Endothelial cell (in vitro differentiated cells): ENCODE data around the gene MMP24OS. TPM values are rescaled to one million over a fixed set of nuclear protein-coding genes. Genes with fewer than 3 reads are reported as not detected.

Source experiments
- DNase-seq: peaks from one replicate; pipeline ENCODE4 v3.0.0; 2021; ENCODE audit warnings: low spot score
- H3K27ac Mint-ChIP-seq: one replicate; pipeline ENCODE4 v1.8.0; 2021; ENCODE audit warnings: mixed read lengths, inconsistent platforms; ENCODE audit not compliant: unreplicated experiment
- H3K27me3 Mint-ChIP-seq: one replicate; pipeline ENCODE4 v1.8.0; 2021; ENCODE audit warnings: mild to moderate bottlenecking, moderate library complexity, mixed read lengths, inconsistent platforms; ENCODE audit not compliant: unreplicated experiment
- H3K36me3 Mint-ChIP-seq: one replicate; pipeline ENCODE4 v1.8.0; 2021; ENCODE audit warnings: mild to moderate bottlenecking, low read depth, mixed read lengths, inconsistent platforms; ENCODE audit not compliant: unreplicated experiment
- H3K4me1 Mint-ChIP-seq: one replicate; pipeline ENCODE4 v1.8.0; 2021; ENCODE audit warnings: mild to moderate bottlenecking, mixed read lengths, inconsistent platforms; ENCODE audit not compliant: unreplicated experiment
- H3K4me3 Mint-ChIP-seq: one replicate; pipeline ENCODE4 v1.8.0; 2021; ENCODE audit warnings: mild to moderate bottlenecking, mixed read lengths, inconsistent platforms; ENCODE audit not compliant: unreplicated experiment
- H3K9me3 Mint-ChIP-seq: one replicate; pipeline ENCODE4 v1.8.0; 2021; ENCODE audit warnings: mixed read lengths, inconsistent platforms; ENCODE audit not compliant: unreplicated experiment
- CTCF ChIP-seq: fragments of 200-600 bp; sonication (generic); IDR thresholded peaks from one replicate; pipeline ENCODE4 v1.5.0; 2021; ENCODE audit warnings: antibody characterized with exemption; ENCODE audit not compliant: unreplicated experiment
- total RNA-seq: library from RNA; stranded (reverse); fragmentation: NEBNext Ultra II Directional; extraction: Animal tissue kit (Norgen Biotek cat#: 25700); gene quantifications from one replicate; pipeline ENCODE4 v1.2.1, GENCODE V29; 2021; ENCODE audit not compliant: unreplicated experiment

Gene MMP24OS
- total RNA-seq, 1 donor from 2014 or later = 80.7 TPM

GRCh38 chr20:35287509-35288324 lies 9.8 kb upstream of the MMP24OS start:
- Mint-ChIP-seq H3K36me3 (peaks cover 4% of the 10 kb centered on the region), H3K27ac (peak overlapping the region; percentile 48), H3K9me3 (no peaks in the 10 kb centered on the region), H3K4me3 (no peak overlapping the region), H3K4me1 (peaks cover 15% of the 10 kb centered on the region), H3K27me3 (peaks cover 23% of the 10 kb centered on the region)
- TF ChIP-seq CTCF = no peak
- DNase-seq = no peak

- H3K27me3 Mint-ChIP-seq = peaks cover 25% of the 10 kb centered on the region
- H3K27ac Mint-ChIP-seq = no peak overlapping the region
- TF ChIP-seq CTCF = no peak
- peaks cover 9% of the 10 kb centered on the region for H3K36me3 Mint-ChIP-seq
- DNase-seq = no peak
- no peak overlapping the region for H3K4me3 Mint-ChIP-seq
- no peaks in the 10 kb centered on the region for H3K9me3 Mint-ChIP-seq
- H3K4me1 Mint-ChIP-seq = peaks cover 15% of the 10 kb centered on the region
Measured at GRCh38 chr20:35286899-35287508, 9.1 kb upstream of the MMP24OS start.

- Mint-ChIP-seq H3K36me3 (peaks cover 9% of the 10 kb centered on the region), H3K4me3 (peak overlapping the region; percentile 97), H3K4me1 (peaks cover 15% of the 10 kb centered on the region), H3K27me3 (peaks cover 25% of the 10 kb centered on the region), H3K27ac (no peak overlapping the region), H3K9me3 (no peaks in the 10 kb centered on the region)
- TF ChIP-seq CTCF = no peak
- DNase-seq = no peak
Measured at GRCh38 chr20:35286077-35286898, 8.4 kb upstream of the MMP24OS start.

- Mint-ChIP-seq H3K27me3 (peaks cover 24% of the 10 kb centered on the region), H3K27ac (peak overlapping the region; percentile 59), H3K9me3 (no peaks in the 10 kb centered on the region)
Measured at GRCh38 chr20:35285806-35286076, 7.8 kb upstream of the MMP24OS start.

More at GRCh38 chr20:35285806-35286076, 7.8 kb upstream of the MMP24OS start:
- Mint-ChIP-seq H3K4me3 (peak overlapping the region; percentile 97), H3K36me3 (peaks cover 9% of the 10 kb centered on the region), H3K4me1 (peaks cover 15% of the 10 kb centered on the region)
- no peak for DNase-seq
- TF ChIP-seq CTCF = no peak
